ENCODE results near the gene SPOCK1.

The SPOCK1 gene

GRCh38 chr5:137024044-137024443 lies 475.1 kb downstream of the SPOCK1 start:
- Mint-ChIP-seq H3K36me3 (ENCODE audit: low read depth) (no peaks in the 10 kb centered on the region), H3K4me3 (no peak overlapping the region), H3K9me3 (no peaks in the 10 kb centered on the region), H3K4me1 (ENCODE audit: low read depth) (no peaks in the 10 kb centered on the region), H3K27ac (no peak overlapping the region), H3K27me3 (no peaks in the 10 kb centered on the region)
- intact Hi-C loops (cut with micrococcal nuclease): no loop called here

GRCh38 chr5:137023371-137023770 lies 475.8 kb downstream of the SPOCK1 start:
- H3K36me3 Mint-ChIP-seq (ENCODE audit: low read depth): no peaks in the 10 kb centered on the region
- no peaks in the 10 kb centered on the region for H3K9me3 Mint-ChIP-seq
- H3K27me3 Mint-ChIP-seq: no peaks in the 10 kb centered on the region
- H3K4me3 Mint-ChIP-seq: no peak overlapping the region
- no peak overlapping the region for H3K27ac Mint-ChIP-seq
- intact Hi-C loops (cut with micrococcal nuclease): no loop called here
- no peaks in the 10 kb centered on the region for H3K4me1 Mint-ChIP-seq (ENCODE audit: low read depth)

- Mint-ChIP-seq H3K27me3 (no peaks in the 10 kb centered on the region), H3K4me3 (no peak overlapping the region), H3K9me3 (no peaks in the 10 kb centered on the region), H3K4me1 (ENCODE audit: low read depth) (no peaks in the 10 kb centered on the region), H3K36me3 (ENCODE audit: low read depth) (no peaks in the 10 kb centered on the region), H3K27ac (no peak overlapping the region)
- intact Hi-C loops (cut with micrococcal nuclease): no loop called here
Observed at GRCh38 chr5:137022725-137023124, 476.4 kb downstream of the SPOCK1 start.

- Mint-ChIP-seq H3K4me1 (ENCODE audit: low read depth) (no peaks in the 10 kb centered on the region), H3K4me3 (no peak overlapping the region), H3K27me3 (no peaks in the 10 kb centered on the region), H3K9me3 (no peaks in the 10 kb centered on the region), H3K36me3 (ENCODE audit: low read depth) (no peaks in the 10 kb centered on the region), H3K27ac (no peak overlapping the region)
- intact Hi-C loops (cut with micrococcal nuclease): no loop called here
Observed at GRCh38 chr5:137022043-137022442, 477.1 kb downstream of the SPOCK1 start.

GRCh38 chr5:137019229-137019628 lies 479.9 kb downstream of the SPOCK1 start:
- intact Hi-C loops (cut with micrococcal nuclease): no loop called here
- Mint-ChIP-seq H3K27me3 (no peaks in the 10 kb centered on the region), H3K9me3 (no peaks in the 10 kb centered on the region), H3K36me3 (ENCODE audit: low read depth) (no peaks in the 10 kb centered on the region), H3K4me3 (no peak overlapping the region), H3K4me1 (ENCODE audit: low read depth) (no peaks in the 10 kb centered on the region), H3K27ac (no peak overlapping the region)

GRCh38 chr5:137016783-137017324 lies 482.3 kb downstream of the SPOCK1 start:
- Mint-ChIP-seq H3K27me3 (no peaks in the 10 kb centered on the region), H3K9me3 (no peaks in the 10 kb centered on the region)
- intact Hi-C loops (cut with micrococcal nuclease): no loop called here

GRCh38 chr5:137015540-137016116 lies 483.5 kb downstream of the SPOCK1 start:
- intact Hi-C loops (cut with micrococcal nuclease): no loop called here
- Mint-ChIP-seq H3K4me3 (no peak overlapping the region), H3K27ac (no peak overlapping the region), H3K27me3 (no peaks in the 10 kb centered on the region), H3K4me1 (ENCODE audit: low read depth) (no peaks in the 10 kb centered on the region), H3K9me3 (no peaks in the 10 kb centered on the region), H3K36me3 (ENCODE audit: low read depth) (no peaks in the 10 kb centered on the region)

More at GRCh38 chr5:137016783-137017324, 482.3 kb downstream of the SPOCK1 start:
- H3K27ac Mint-ChIP-seq: no peak overlapping the region
- H3K4me3 Mint-ChIP-seq: no peak overlapping the region
- H3K36me3 Mint-ChIP-seq (ENCODE audit: low read depth): no peaks in the 10 kb centered on the region
- no peaks in the 10 kb centered on the region for H3K4me1 Mint-ChIP-seq (ENCODE audit: low read depth)

- no peaks in the 10 kb centered on the region for H3K36me3 Mint-ChIP-seq (ENCODE audit: low read depth)
- no peak overlapping the region for H3K4me3 Mint-ChIP-seq
- H3K27me3 Mint-ChIP-seq: no peaks in the 10 kb centered on the region
- no peaks in the 10 kb centered on the region for H3K9me3 Mint-ChIP-seq
- intact Hi-C loops (cut with micrococcal nuclease): no loop called here
- H3K27ac Mint-ChIP-seq: no peak overlapping the region
- no peaks in the 10 kb centered on the region for H3K4me1 Mint-ChIP-seq (ENCODE audit: low read depth)
Observed at GRCh38 chr5:137014731-137015130, 484.4 kb downstream of the SPOCK1 start.

GRCh38 chr5:137010226-137010625 lies 488.9 kb downstream of the SPOCK1 start:
- intact Hi-C loops (cut with micrococcal nuclease): no loop called here
- H3K27me3 Mint-ChIP-seq: no peaks in the 10 kb centered on the region
- no peak overlapping the region for H3K27ac Mint-ChIP-seq
- peaks cover 3% of the 10 kb centered on the region for H3K9me3 Mint-ChIP-seq
- no peaks in the 10 kb centered on the region for H3K4me1 Mint-ChIP-seq (ENCODE audit: low read depth)
- H3K36me3 Mint-ChIP-seq (ENCODE audit: low read depth): no peaks in the 10 kb centered on the region
- no peak overlapping the region for H3K4me3 Mint-ChIP-seq

GRCh38 chr5:137004279-137004678 lies 494.8 kb downstream of the SPOCK1 start:
- no peak overlapping the region for H3K27ac Mint-ChIP-seq
- no peaks in the 10 kb centered on the region for H3K4me1 Mint-ChIP-seq (ENCODE audit: low read depth)
- H3K27me3 Mint-ChIP-seq: no peaks in the 10 kb centered on the region
- H3K4me3 Mint-ChIP-seq: no peak overlapping the region
- peaks cover 6% of the 10 kb centered on the region for H3K9me3 Mint-ChIP-seq
- H3K36me3 Mint-ChIP-seq (ENCODE audit: low read depth): no peaks in the 10 kb centered on the region
- intact Hi-C loops (cut with micrococcal nuclease): no loop called here

- Mint-ChIP-seq H3K27ac (no peak overlapping the region), H3K9me3 (peaks cover 17% of the 10 kb centered on the region), H3K27me3 (no peaks in the 10 kb centered on the region), H3K4me1 (ENCODE audit: low read depth) (no peaks in the 10 kb centered on the region), H3K36me3 (ENCODE audit: low read depth) (no peaks in the 10 kb centered on the region), H3K4me3 (no peak overlapping the region)
- intact Hi-C loops (cut with micrococcal nuclease): no loop called here
Observed at GRCh38 chr5:137001026-137001569, 498.0 kb downstream of the SPOCK1 start.

- H3K4me3 Mint-ChIP-seq: no peak overlapping the region
- H3K36me3 Mint-ChIP-seq (ENCODE audit: low read depth): no peaks in the 10 kb centered on the region
- no peak overlapping the region for H3K27ac Mint-ChIP-seq
- no peaks in the 10 kb centered on the region for H3K4me1 Mint-ChIP-seq (ENCODE audit: low read depth)
- H3K9me3 Mint-ChIP-seq: peaks cover 11% of the 10 kb centered on the region
- no peaks in the 10 kb centered on the region for H3K27me3 Mint-ChIP-seq
- intact Hi-C loops (cut with micrococcal nuclease): no loop called here
Observed at GRCh38 chr5:136999787-137000186, 499.3 kb downstream of the SPOCK1 start.

GRCh38 chr5:136998854-136999357 lies 500.2 kb downstream of the SPOCK1 start:
- intact Hi-C loops (cut with micrococcal nuclease): no loop called here

GRCh38 chr5:136994154-136994553 lies 505.0 kb downstream of the SPOCK1 start:
- Mint-ChIP-seq H3K27ac (no peak overlapping the region), H3K4me1 (ENCODE audit: low read depth) (no peaks in the 10 kb centered on the region), H3K27me3 (no peaks in the 10 kb centered on the region), H3K9me3 (peaks cover 11% of the 10 kb centered on the region), H3K36me3 (ENCODE audit: low read depth) (no peaks in the 10 kb centered on the region), H3K4me3 (no peak overlapping the region)
- intact Hi-C loops (cut with micrococcal nuclease): no loop called here

More at GRCh38 chr5:136998854-136999357, 500.2 kb downstream of the SPOCK1 start:
- Mint-ChIP-seq H3K4me3 (no peak overlapping the region), H3K9me3 (peaks cover 11% of the 10 kb centered on the region), H3K27ac (no peak overlapping the region), H3K4me1 (ENCODE audit: low read depth) (no peaks in the 10 kb centered on the region), H3K27me3 (no peaks in the 10 kb centered on the region), H3K36me3 (ENCODE audit: low read depth) (no peaks in the 10 kb centered on the region)

Data from dendritic cell treated with granulocyte-macrophage colony-stimulating factor and Interleukin-4, amounts not matched to agents 40 ng/mL and 50 ng/mL, for 4 days (primary cell).